K562 (cell line): ENCODE results near the gene DHX29. TPM values are rescaled to one million over a fixed set of nuclear protein-coding genes. Genes with fewer than 3 reads are reported as not detected.

ENCODE experiments used
- ATAC-seq: fragments of 200-7000 bp; cut with Tn5 transposase; 3 replicates; pipeline ENCODE4 v1.9.1; 2020; ENCODE audit warnings: moderate library complexity
- BruUV-seq: library from RNA; stranded (reverse); fragments of 400-500 nt; replicated peaks from 2 replicates; lab custom pipeline; 2021; lab: Mats Ljungman, UMichigan
- CTCF ChIA-PET: fragments of 300-600 bp; formaldehyde crosslinking; extraction: SDS; loops from one replicate; lab custom pipeline; 2021; ENCODE audit warnings: low intra/inter-chr PET ratio; lab: Yijun Ruan, JAX
- POLR2A ChIA-PET: fragments of 300-600, 350-650 bp; sonication (Branson Sonifier 250); formaldehyde crosslinking; extraction: SDS; loops from one replicate; lab custom pipeline; 2021; ENCODE audit warnings: antibody characterized with exemption, inconsistent platforms; lab: Yijun Ruan, JAX
- DNase-seq, 4 experiments: peaks; one replicate each; pipeline versions ENCODE4 v3.0.0 to v3.0.0-alpha.2; 2011 to 2018; ENCODE audit warnings: low spot score in 3 of 4, mixed read lengths in 3 of 4; ENCODE audit errors: extremely low read depth in 1 of 4
- FAIRE-seq: peaks from 2 replicates; lab custom pipeline; 2011; peaks lifted over from hg19 to GRCh38; lab: Jason Lieb, UNC
- H2AFZ ChIP-seq: 2 replicates; pipeline ENCODE4 v1.6.0; 2011; ENCODE audit warnings: low read depth, low read length, control low read depth, inconsistent platforms
- H3K27ac ChIP-seq: fragments of 200-600 bp; 3 replicates; pipeline ENCODE4 v1.8.0; 2011; ENCODE audit warnings: low read depth, mild to moderate bottlenecking, control low read depth, inconsistent platforms, low read length, moderate library complexity, mixed read lengths; ENCODE audit errors: extremely low read depth
- H3K27me3 ChIP-seq, 2 experiments: fragments of 300-600 bp in 1 of 2; 2 replicates in 1 of 2; 3 replicates in 1 of 2; pipeline versions ENCODE4 v1.6.0 to v1.8.0; 2011; ENCODE audit warnings: inconsistent platforms in 2 of 2, low read length in 2 of 2, mild to moderate bottlenecking in 1 of 2, mixed read lengths in 1 of 2, moderate library complexity in 1 of 2; ENCODE audit not compliant: control insufficient read depth in 2 of 2, insufficient read depth in 2 of 2
- H3K36me3 ChIP-seq: fragments of 300-600 bp; 3 replicates; pipeline ENCODE4 v1.8.0; 2011; ENCODE audit warnings: mild to moderate bottlenecking, low read length, inconsistent platforms; ENCODE audit not compliant: control insufficient read depth, insufficient read depth
- H3K4me1 ChIP-seq, 2 experiments: fragments of 200-600 bp in 1 of 2; replicated peaks in 1 of 2; 2 replicates in 1 of 2; 3 replicates in 1 of 2; pipeline versions ENCODE4 v1.5.1 to v1.8.0; 2011; ENCODE audit warnings: inconsistent platforms in 2 of 2, low read length in 2 of 2, mild to moderate bottlenecking in 1 of 2, mixed read lengths in 1 of 2, moderate library complexity in 1 of 2; ENCODE audit not compliant: control insufficient read depth in 2 of 2, insufficient read depth in 2 of 2
- H3K4me2 ChIP-seq: 2 replicates; pipeline ENCODE4 v1.6.1; 2011; ENCODE audit warnings: low read length, control low read depth, inconsistent platforms, mixed read lengths; ENCODE audit not compliant: insufficient read depth
- H3K4me3 ChIP-seq: fragments of 200-600 bp; sonication (generic), shearing (Covaris generic); 2 replicates; pipeline ENCODE4 v1.5.1; 2016; ENCODE audit warnings: control low read depth, inconsistent platforms
- H3K79me2 ChIP-seq: fragments of 200-600 bp; 3 replicates; pipeline ENCODE4 v1.8.0; 2011; ENCODE audit warnings: low read length, inconsistent platforms; ENCODE audit not compliant: control insufficient read depth, insufficient read depth
- H3K9ac ChIP-seq, 2 experiments: 2 replicates each; pipeline versions ENCODE4 v1.6.0 to v1.6.1; 2011; ENCODE audit warnings: low read depth in 2 of 2, low read length in 2 of 2, control low read depth in 1 of 2, inconsistent platforms in 1 of 2, mild to moderate bottlenecking in 1 of 2, mixed read lengths in 1 of 2; ENCODE audit not compliant: insufficient read depth in 1 of 2
- H3K9me1 ChIP-seq: one replicate; pipeline ENCODE4 v1.6.0; 2011; ENCODE audit warnings: inconsistent platforms, mild to moderate bottlenecking, low read length, moderate library complexity; ENCODE audit not compliant: control insufficient read depth, insufficient read depth
- H3K9me3 ChIP-seq: replicated peaks from 2 replicates; pipeline ENCODE4 v1.5.1; 2011; ENCODE audit warnings: low read depth, low read length, inconsistent platforms; ENCODE audit not compliant: control insufficient read depth, insufficient read depth
- H4K20me1 ChIP-seq: replicated peaks from 2 replicates; pipeline ENCODE4 v1.6.1; 2011; ENCODE audit warnings: low read length, inconsistent platforms, mixed read lengths; ENCODE audit not compliant: control insufficient read depth, insufficient read depth
- BCL6 ChIP-seq: fragments of 250-450 bp; sonication (Bioruptor Pico); IDR thresholded peaks from 2 replicates; pipeline ENCODE4 v1.4.0; 2020
- CBFA2T3 ChIP-seq: fragments of 450-650 bp; IDR thresholded peaks from 2 replicates; pipeline ENCODE4 v1.6.1; 2017
- CHCHD3 ChIP-seq: fragments of 250-450 bp; sonication (Bioruptor Pico); IDR thresholded peaks from 2 replicates; pipeline ENCODE4 v2.1.2; 2022; ENCODE audit warnings: mild to moderate bottlenecking
- FOXM1 ChIP-seq, 2 experiments: fragments of 450-650 bp in 1 of 2; sonication (generic) in 1 of 2; formaldehyde crosslinking in 1 of 2; IDR thresholded peaks; 2 replicates each; pipeline versions ENCODE4 v1.6.1 to v1.9.0; 2017 to 2022; ENCODE audit warnings: low read depth in 2 of 2, mild to moderate bottlenecking in 2 of 2, missing genetic modification reagents in 1 of 2, moderate library complexity in 1 of 2
- TCF3 ChIP-seq: sonication (generic); formaldehyde crosslinking; IDR thresholded peaks from 2 replicates; pipeline ENCODE4 v1.4.0; 2020; ENCODE audit warnings: mild to moderate bottlenecking, missing genetic modification reagents
- TEAD1 ChIP-seq, 2 experiments: fragments of 450-650 bp in 1 of 2; sonication (generic) in 1 of 2; formaldehyde crosslinking; IDR thresholded peaks; 2 replicates each; pipeline versions ENCODE4 v1.4.0 to v1.8.0; 2020 to 2022; ENCODE audit warnings: mild to moderate bottlenecking in 2 of 2, missing genetic modification reagents in 1 of 2
- TFAM ChIP-seq: fragments of 250-450 bp; sonication (Bioruptor Pico); conservative IDR thresholded peaks from 2 replicates; pipeline ENCODE4 v1.5.0; 2021; ENCODE audit warnings: mild to moderate bottlenecking, moderate library complexity
- ZBED1 ChIP-seq: IDR thresholded peaks from 2 replicates; pipeline ENCODE4 v1.6.1; 2014
- WGBS: fragments of 100-300 bp; shearing (Covaris generic); methylation state at CpG from one replicate; pipeline ENCODE4 v1.1.6; 2016; ENCODE audit warnings: low coverage, mixed read lengths; ENCODE audit not compliant: insufficient coverage; ENCODE audit errors: missing lambda C conversion rate; 5-methylcytosine and 5-hydroxymethylcytosine counted together
- in situ Hi-C: fragments of 300-500 bp; cut with MboI; formaldehyde crosslinking; loops from 4 replicates; pipeline ENCODE4 v1.15.0; 2018; ENCODE audit warnings: inconsistent platforms, mixed read lengths
- intact Hi-C: fragments of 100-400 bp; cut with micrococcal nuclease; formaldehyde crosslinking; loops from 2 replicates; pipeline ENCODE4 v1.14.2; 2022
- polyA plus RNA-seq, 8 experiments: library from polyadenylated mRNA; depleted of rRNA in 4 of 8; stranded (reverse) in 5 of 8; unstranded in 3 of 8; fragments of >200 nt; fragmentation: Nextera tagmentation in 2 of 8; fragmentation: Illumina TruSeq in 1 of 8; extraction: Ambion mirVana in 2 of 8; extraction: Trizol in 1 of 8; gene quantifications; 2 replicates each; pipeline versions ENCODE4 v1.2.1 to v1.2.3, GENCODE V29; 2011 to 2014; ENCODE audit warnings: inconsistent platforms in 1 of 8, missing spikeins in 1 of 8
- total RNA-seq, 7 experiments: library from RNA; depleted of rRNA in 6 of 7; stranded (reverse); fragments of >200 nt in 6 of 7; fragmentation: Illumina TruSeq in 2 of 7; extraction: Trizol in 2 of 7; gene quantifications; 2 replicates each; pipeline versions ENCODE4 v1.2.1 to v1.2.3, GENCODE V29; 2011 to 2021; ENCODE audit warnings: low replicate concordance in 1 of 7

DHX29 gene
- total and polyA plus RNA-seq, 9 of the 15 experiments (the other 6 are each of a cell fraction or from before 2014, with no cell fraction given), result 7.5 to 42.1 (median 25.0) TPM

GRCh38 chr5:55325621-55326020 is 18.1 kb upstream of the DHX29 start:
- in situ Hi-C loops, result no loop called here
- no peaks in the 10 kb centered on the region for H3K27me3 ChIP-seq
- no peaks in the 10 kb centered on the region for H3K9me1 ChIP-seq
- no peak overlapping the region for H3K4me2 ChIP-seq
- H3K9ac ChIP-seq, result no peak overlapping the region
- H3K9me3 ChIP-seq, result no peaks in the 10 kb centered on the region
- no peak overlapping the region for H2AFZ ChIP-seq
- TF ChIP-seq TCF3 (CRISPR knock-in tag) (peak; percentile 28; the same call in 1 of the 2 replicates), BCL6 (no peak), TEAD1 (CRISPR knock-in tag; IDR thresholded peaks at IDR 0.05) (no peak), ZBED1 (no peak), CBFA2T3 (peak; percentile 27; the same call in 1 of the 2 replicates), TFAM (no peak), FOXM1 (IDR thresholded peaks at IDR 0.05; ENCODE audit: low read depth) (no peak), FOXM1 (CRISPR knock-in tag; IDR thresholded peaks at IDR 0.05; ENCODE audit: low read depth) (no peak), CHCHD3 (no peak)
- 62% methylated on average over 5 of the region's 5 CpGs for WGBS
- DNase-seq, result no peak
- ATAC-seq, result no peak
- H3K27ac ChIP-seq, result no peak overlapping the region
- FAIRE-seq, result peak; percentile 15
- CTCF ChIA-PET, result no interaction called here
- H4K20me1 ChIP-seq, result no peaks in the 10 kb centered on the region
- no peak overlapping the region for H3K4me3 ChIP-seq
- H3K36me3 ChIP-seq, result peaks cover 81% of the 10 kb centered on the region; the same call in 2 of the 3 replicates
- POLR2A ChIA-PET, result no interaction called here
- no peaks in the 10 kb centered on the region for H3K4me1 ChIP-seq
- BruUV-seq, result no TSS peak
- peaks cover 61% of the 10 kb centered on the region for H3K79me2 ChIP-seq
- intact Hi-C loops, result no loop called here
